Right atrium auricular region (tissue), 2 donors: ENCODE measurements around the gene LMCD1. TPM values are rescaled to one million over a fixed set of nuclear protein-coding genes. Genes with fewer than 3 reads are reported as not detected.

Experiments used
- DNase-seq: peaks from one replicate; pipeline ENCODE4 v3.0.0-alpha.2; 2019; ENCODE audit warnings: low spot score
- H3K27ac ChIP-seq, 2 donors: fragments of 200-600 bp; sonication (generic); 1 replicate in 1 of 2; 2 replicates in 1 of 2; pipeline ENCODE4 v1.5.1; 2016 to 2019
- H3K27me3 ChIP-seq, 2 donors: fragments of 200-600 bp; sonication (generic); one replicate each; pipeline versions ENCODE4 v1.5.1 to v1.6.0; 2017 to 2019
- H3K36me3 ChIP-seq: fragments of 200-600 bp; sonication (generic); one replicate; pipeline ENCODE4 v1.5.1; 2016
- H3K4me1 ChIP-seq, 2 donors: fragments of 200-600 bp; sonication (generic); one replicate each; pipeline versions ENCODE4 v1.5.1 to v1.6.0; 2017 to 2019
- H3K4me3 ChIP-seq, 2 donors: fragments of 200-600 bp; sonication (generic); 1 replicate in 1 of 2; 2 replicates in 1 of 2; pipeline ENCODE4 v1.5.1; 2017 to 2019; ENCODE audit warnings: mild to moderate bottlenecking in 1 of 2, moderate library complexity in 1 of 2
- H3K9me3 ChIP-seq, 2 donors: fragments of 200-600 bp; sonication (generic); one replicate each; pipeline ENCODE4 v1.5.1; 2019
- total RNA-seq, 2 donors: library from RNA; depleted of rRNA; stranded (reverse); fragments of >200 nt; gene quantifications; one replicate each; pipeline ENCODE4 v1.1.0, GENCODE V29; 2016
- TF ChIP-seq, protein P1 (sequence below), 2 donors: fragments of 200-600 bp; sonication (generic); IDR thresholded peaks; one replicate each; pipeline ENCODE4 v1.5.1; 2019; ENCODE audit warnings: antibody characterized with exemption in 2 of 2

The LMCD1 gene
- total RNA-seq, 2 donors from 2014 or later, result 73.5 to 79.0 TPM

DNA sequence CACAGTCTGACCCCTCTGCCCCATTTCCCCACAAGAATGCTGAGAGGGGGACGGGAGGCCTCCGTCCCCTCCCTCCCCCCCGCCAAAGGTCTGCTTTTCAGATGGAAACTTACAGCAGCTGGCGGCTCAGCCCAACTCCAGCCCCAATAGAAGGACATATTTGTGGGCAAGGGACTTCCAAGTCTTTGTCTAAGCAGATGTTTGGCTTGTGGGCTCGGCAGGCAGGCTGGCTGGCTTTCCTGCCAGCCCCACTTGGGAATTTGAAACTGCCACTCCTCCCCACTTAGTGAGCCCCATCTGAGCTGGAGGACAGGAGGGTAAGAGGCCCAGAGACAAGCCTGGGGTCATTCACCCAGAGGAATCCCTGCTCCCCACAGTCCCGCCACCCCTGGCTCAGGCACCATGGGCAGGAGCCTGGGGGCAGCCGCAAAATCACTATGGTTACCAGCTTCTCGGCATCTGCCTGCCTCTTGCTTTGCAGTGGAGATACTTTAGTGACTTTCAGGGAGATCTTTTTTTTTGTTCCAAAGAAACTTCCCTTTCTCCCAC lies 53.6 kb downstream of the LMCD1 start:
- DNase-seq, result peak; percentile 71
- TF ChIP-seq, protein P1, sequence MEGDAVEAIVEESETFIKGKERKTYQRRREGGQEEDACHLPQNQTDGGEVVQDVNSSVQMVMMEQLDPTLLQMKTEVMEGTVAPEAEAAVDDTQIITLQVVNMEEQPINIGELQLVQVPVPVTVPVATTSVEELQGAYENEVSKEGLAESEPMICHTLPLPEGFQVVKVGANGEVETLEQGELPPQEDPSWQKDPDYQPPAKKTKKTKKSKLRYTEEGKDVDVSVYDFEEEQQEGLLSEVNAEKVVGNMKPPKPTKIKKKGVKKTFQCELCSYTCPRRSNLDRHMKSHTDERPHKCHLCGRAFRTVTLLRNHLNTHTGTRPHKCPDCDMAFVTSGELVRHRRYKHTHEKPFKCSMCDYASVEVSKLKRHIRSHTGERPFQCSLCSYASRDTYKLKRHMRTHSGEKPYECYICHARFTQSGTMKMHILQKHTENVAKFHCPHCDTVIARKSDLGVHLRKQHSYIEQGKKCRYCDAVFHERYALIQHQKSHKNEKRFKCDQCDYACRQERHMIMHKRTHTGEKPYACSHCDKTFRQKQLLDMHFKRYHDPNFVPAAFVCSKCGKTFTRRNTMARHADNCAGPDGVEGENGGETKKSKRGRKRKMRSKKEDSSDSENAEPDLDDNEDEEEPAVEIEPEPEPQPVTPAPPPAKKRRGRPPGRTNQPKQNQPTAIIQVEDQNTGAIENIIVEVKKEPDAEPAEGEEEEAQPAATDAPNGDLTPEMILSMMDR (IDR thresholded peaks at IDR 0.05), result no peak
- no peak overlapping the region for H3K4me3 ChIP-seq
- peak overlapping the region; percentile 64 to 70 for H3K27ac ChIP-seq
- no peaks in the 10 kb centered on the region for H3K9me3 ChIP-seq
- H3K36me3 ChIP-seq, result peaks cover 54% of the 10 kb centered on the region
- H3K27me3 ChIP-seq, result no peaks in the 10 kb centered on the region
- H3K4me1 ChIP-seq, result peaks cover 0 to 86% of the 10 kb centered on the region in 2 donors

DNA sequence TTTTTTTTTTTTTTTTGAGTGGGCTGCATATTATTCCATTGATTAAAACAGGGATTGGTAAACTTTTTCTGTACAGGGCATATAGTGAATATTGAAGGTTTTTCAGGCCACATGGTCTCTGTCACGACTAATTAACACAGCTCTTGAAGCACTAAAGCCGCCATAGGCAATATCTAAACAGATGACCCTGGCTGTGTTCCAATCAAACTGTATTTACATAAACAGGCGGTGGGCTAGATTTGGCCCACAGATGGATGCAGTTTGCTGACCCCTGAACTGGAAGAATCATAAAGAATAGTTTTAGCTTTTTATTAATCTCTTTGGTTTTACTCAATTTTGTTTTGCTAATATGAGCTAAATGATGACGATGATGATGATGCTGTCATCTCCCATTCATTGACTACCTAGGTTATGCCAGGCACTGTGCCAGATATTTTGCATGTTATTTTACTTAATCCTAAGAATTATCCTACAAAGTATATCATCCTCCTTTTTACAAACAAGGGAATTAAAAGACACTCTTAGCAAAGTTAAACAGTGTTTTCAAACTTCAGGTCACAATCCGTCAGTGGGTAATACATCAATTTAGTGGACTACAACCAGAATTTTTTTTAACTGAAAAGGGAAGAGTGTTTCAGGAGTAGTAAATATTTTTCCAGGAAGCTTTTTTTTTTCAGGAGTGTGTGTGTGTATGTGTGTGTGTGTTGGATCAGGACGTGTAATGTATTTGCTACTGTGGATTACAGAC lies 54.3 kb downstream of the LMCD1 start:
- no peak for DNase-seq
- Histone ChIP-seq H3K27me3 (no peaks in the 10 kb centered on the region), H3K4me3 (no peak overlapping the region), H3K9me3 (no peaks in the 10 kb centered on the region), H3K4me1 (peaks cover 0 to 86% of the 10 kb centered on the region in 2 donors), H3K36me3 (peaks cover 51% of the 10 kb centered on the region), H3K27ac (peak overlapping the region; percentile 64 to 70)
- TF ChIP-seq, protein P1 (IDR thresholded peaks at IDR 0.05), result no peak

DNA sequence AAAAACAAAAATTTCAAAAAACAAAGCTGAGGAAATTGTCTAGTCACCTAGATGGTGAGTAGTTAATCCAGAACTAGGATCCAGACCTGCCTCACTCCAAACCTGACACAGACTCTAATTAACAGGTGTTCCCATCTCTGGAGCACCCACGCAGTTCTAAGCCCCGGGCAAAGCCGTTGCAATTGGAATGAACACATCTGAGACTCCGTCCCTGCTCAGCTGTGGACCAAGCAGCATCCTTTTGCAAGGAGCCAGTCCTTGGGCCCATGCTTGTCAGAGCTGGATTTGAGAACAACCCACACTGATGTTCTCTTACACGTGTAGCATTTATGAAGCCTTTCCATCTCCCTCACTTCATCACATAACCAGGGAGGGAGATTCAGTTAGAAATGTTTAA lies 54.8 kb downstream of the LMCD1 start:
- no peaks in the 10 kb centered on the region for H3K27me3 ChIP-seq
- peak overlapping the region; percentile 60 for H3K27ac ChIP-seq
- TF ChIP-seq, protein P1 (IDR thresholded peaks at IDR 0.05), result no peak
- H3K36me3 ChIP-seq, result peaks cover 45% of the 10 kb centered on the region
- H3K4me1 ChIP-seq, result peaks cover 0 to 88% of the 10 kb centered on the region in 2 donors
- H3K4me3 ChIP-seq, result no peak overlapping the region
- DNase-seq, result no peak
- H3K9me3 ChIP-seq, result no peaks in the 10 kb centered on the region

DNA sequence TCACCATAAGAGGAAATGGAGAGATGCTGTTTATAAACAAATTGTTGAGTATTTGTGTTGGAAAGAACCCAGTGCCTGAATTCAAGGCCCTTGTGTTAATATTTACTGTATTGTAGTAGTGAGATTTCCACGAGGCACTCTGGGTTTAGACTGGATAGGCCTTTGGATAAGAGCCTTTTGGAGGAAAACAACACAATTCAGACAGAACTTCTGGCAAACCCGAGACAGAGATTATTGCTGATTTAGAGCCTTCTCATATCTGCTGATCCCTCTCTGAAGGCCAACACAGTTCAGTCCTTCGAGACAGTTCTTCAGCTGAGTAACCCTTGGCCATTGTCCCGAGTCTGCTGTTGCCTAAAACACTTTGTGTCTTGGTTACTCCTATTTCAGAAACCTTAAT lies 55.7 kb downstream of the LMCD1 start:
- TF ChIP-seq, protein P1 (IDR thresholded peaks at IDR 0.05), result no peak
- H3K27ac ChIP-seq, result peak overlapping the region; percentile 60
- H3K36me3 ChIP-seq, result peaks cover 37% of the 10 kb centered on the region
- H3K4me1 ChIP-seq, result peaks cover 0 to 90% of the 10 kb centered on the region in 2 donors
- H3K9me3 ChIP-seq, result no peaks in the 10 kb centered on the region
- no peak overlapping the region for H3K4me3 ChIP-seq
- H3K27me3 ChIP-seq, result no peaks in the 10 kb centered on the region
- DNase-seq, result peak; percentile 73

DNA sequence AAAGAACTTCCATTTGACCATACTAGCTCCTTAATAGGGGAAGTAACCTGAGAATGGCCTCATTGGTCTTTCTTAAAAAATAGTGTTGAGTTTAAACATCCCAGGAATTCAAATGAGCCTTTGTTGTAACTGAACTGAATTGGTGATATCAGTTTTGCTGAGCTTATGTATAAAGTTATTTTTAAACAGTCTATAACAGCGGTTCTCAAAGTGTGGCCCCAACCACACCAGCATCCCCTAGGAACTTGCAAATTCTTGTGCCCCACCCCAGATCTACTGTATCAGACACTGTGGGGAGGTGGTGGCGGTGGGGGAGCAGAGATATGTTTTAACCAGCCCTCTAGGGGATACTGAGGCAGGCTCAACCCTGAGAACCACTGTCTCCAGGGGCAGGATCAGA lies 57.0 kb downstream of the LMCD1 start:
- H3K9me3 ChIP-seq, result no peaks in the 10 kb centered on the region
- H3K27ac ChIP-seq, result peak overlapping the region; percentile 29 to 60
- H3K4me3 ChIP-seq, result no peak overlapping the region
- peaks cover 0 to 88% of the 10 kb centered on the region in 2 donors for H3K4me1 ChIP-seq
- DNase-seq, result no peak
- no peaks in the 10 kb centered on the region for H3K27me3 ChIP-seq
- TF ChIP-seq, protein P1 (IDR thresholded peaks at IDR 0.05), result no peak
- peaks cover 23% of the 10 kb centered on the region for H3K36me3 ChIP-seq
